Epithelial cell of esophagus (primary cell): ENCODE results near the gene PRICKLE1.

Experiments used
- DNase-seq: peaks from one replicate; pipeline ENCODE4 v3.0.0; 2010; ENCODE audit warnings: low read depth
- H3K4me3 ChIP-seq: 2 replicates; pipeline ENCODE4 v1.5.1; 2011; ENCODE audit warnings: mild to moderate bottlenecking, low read length, control low read depth
- CTCF ChIP-seq: IDR thresholded peaks from 2 replicates; pipeline ENCODE4 v1.5.1; 2011; ENCODE audit warnings: low read depth, mild to moderate bottlenecking, low read length, control low read depth, inconsistent platforms; ENCODE audit not compliant: insufficient read depth; ENCODE audit errors: missing control alignments

Gene PRICKLE1

GRCh38 chr12:42584651-42585111, 4.9 kb downstream of the PRICKLE1 start:
- no peak overlapping the region for H3K4me3 ChIP-seq
- no peak for DNase-seq
- TF ChIP-seq CTCF, result no peak

- no peak for DNase-seq
- TF ChIP-seq CTCF, result no peak
Observed at GRCh38 chr12:42583016-42583415, 6.5 kb downstream of the PRICKLE1 start.

GRCh38 chr12:42582498-42582897, 7.0 kb downstream of the PRICKLE1 start:
- no peak for TF ChIP-seq CTCF
- DNase-seq, result no peak
- H3K4me3 ChIP-seq, result no peak overlapping the region

More at GRCh38 chr12:42583016-42583415, 6.5 kb downstream of the PRICKLE1 start:
- H3K4me3 ChIP-seq, result no peak overlapping the region

- DNase-seq, result no peak
- TF ChIP-seq CTCF, result no peak
- no peak overlapping the region for H3K4me3 ChIP-seq
Observed at GRCh38 chr12:42582050-42582449, 7.5 kb downstream of the PRICKLE1 start.

- no peak for TF ChIP-seq CTCF
- no peak for DNase-seq
Observed at GRCh38 chr12:42576374-42576773, 13.2 kb downstream of the PRICKLE1 start.

GRCh38 chr12:42575717-42576116, 13.8 kb downstream of the PRICKLE1 start:
- no peak for TF ChIP-seq CTCF
- H3K4me3 ChIP-seq, result no peak overlapping the region
- DNase-seq, result no peak

More at GRCh38 chr12:42576374-42576773, 13.2 kb downstream of the PRICKLE1 start:
- H3K4me3 ChIP-seq, result no peak overlapping the region

GRCh38 chr12:42574851-42575266, 14.7 kb downstream of the PRICKLE1 start:
- no peak for DNase-seq
- H3K4me3 ChIP-seq, result no peak overlapping the region
- no peak for TF ChIP-seq CTCF
